Measurements from ENCODE around the gene PTPRE. TPM values are rescaled to one million over a fixed set of nuclear protein-coding genes. Genes with fewer than 3 reads are reported as not detected.
A peak's percentile ranks its signal among the peaks of the same experiment; 100 is the strongest.

PTPRE gene
- total RNA-seq, 1 donor from 2014 or later: 13.8 TPM

DNA sequence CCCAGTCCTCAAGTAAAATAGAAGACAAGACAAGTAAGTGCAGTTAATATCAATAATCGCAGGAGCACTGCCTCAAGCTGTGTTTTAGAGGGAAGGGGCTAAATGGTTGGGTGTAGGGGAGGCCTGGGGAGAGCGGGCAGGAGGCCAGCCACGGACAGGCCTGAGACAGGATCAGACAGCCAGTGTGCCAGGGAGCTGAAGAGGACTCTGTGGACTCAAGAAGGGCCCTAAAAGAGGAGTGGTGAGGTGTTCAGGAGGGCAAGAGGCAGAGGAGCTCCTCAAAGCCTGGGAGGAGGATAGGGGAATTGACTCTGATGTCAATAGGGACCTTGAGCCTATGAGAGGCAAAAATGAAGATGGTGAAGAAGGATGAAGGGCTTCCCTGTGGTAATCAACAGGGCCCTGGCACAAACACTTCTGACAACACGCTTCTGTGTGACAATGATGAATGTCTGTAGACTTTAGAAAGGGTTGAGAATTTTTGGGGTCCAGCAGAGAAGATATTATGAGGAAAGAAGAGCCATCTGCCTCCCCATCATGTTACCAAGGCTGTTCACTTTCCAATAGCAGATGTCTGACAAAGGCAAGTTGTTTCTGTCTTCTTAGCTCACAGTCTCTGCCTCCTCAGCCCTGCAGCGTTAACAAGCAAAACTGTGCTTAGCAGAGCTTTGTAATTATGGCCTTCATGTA lies 2.4 kb upstream of the PTPRE start:
- TF ChIP-seq, protein P1, sequence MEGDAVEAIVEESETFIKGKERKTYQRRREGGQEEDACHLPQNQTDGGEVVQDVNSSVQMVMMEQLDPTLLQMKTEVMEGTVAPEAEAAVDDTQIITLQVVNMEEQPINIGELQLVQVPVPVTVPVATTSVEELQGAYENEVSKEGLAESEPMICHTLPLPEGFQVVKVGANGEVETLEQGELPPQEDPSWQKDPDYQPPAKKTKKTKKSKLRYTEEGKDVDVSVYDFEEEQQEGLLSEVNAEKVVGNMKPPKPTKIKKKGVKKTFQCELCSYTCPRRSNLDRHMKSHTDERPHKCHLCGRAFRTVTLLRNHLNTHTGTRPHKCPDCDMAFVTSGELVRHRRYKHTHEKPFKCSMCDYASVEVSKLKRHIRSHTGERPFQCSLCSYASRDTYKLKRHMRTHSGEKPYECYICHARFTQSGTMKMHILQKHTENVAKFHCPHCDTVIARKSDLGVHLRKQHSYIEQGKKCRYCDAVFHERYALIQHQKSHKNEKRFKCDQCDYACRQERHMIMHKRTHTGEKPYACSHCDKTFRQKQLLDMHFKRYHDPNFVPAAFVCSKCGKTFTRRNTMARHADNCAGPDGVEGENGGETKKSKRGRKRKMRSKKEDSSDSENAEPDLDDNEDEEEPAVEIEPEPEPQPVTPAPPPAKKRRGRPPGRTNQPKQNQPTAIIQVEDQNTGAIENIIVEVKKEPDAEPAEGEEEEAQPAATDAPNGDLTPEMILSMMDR (IDR thresholded peaks at IDR 0.05; ENCODE audit: borderline replicate concordance): no peak
- no peaks in the 10 kb centered on the region for H3K9me3 ChIP-seq (replicated peaks)
- no peaks in the 10 kb centered on the region for H3K36me3 ChIP-seq
- DNase-seq: no peak
- intact Hi-C loops (cut with micrococcal nuclease): loop anchor here (10.0 kb wide), 1 partner anchor 160 kb away; no protein-coding TSS in a partner anchor
- H3K4me1 ChIP-seq: peaks cover 29% of the 10 kb centered on the region
- no peak overlapping the region for H3K27ac ChIP-seq (replicated peaks)
- H3K4me3 ChIP-seq: no peak overlapping the region
- no peaks in the 10 kb centered on the region for H3K27me3 ChIP-seq (ENCODE audit: low read depth)

DNA sequence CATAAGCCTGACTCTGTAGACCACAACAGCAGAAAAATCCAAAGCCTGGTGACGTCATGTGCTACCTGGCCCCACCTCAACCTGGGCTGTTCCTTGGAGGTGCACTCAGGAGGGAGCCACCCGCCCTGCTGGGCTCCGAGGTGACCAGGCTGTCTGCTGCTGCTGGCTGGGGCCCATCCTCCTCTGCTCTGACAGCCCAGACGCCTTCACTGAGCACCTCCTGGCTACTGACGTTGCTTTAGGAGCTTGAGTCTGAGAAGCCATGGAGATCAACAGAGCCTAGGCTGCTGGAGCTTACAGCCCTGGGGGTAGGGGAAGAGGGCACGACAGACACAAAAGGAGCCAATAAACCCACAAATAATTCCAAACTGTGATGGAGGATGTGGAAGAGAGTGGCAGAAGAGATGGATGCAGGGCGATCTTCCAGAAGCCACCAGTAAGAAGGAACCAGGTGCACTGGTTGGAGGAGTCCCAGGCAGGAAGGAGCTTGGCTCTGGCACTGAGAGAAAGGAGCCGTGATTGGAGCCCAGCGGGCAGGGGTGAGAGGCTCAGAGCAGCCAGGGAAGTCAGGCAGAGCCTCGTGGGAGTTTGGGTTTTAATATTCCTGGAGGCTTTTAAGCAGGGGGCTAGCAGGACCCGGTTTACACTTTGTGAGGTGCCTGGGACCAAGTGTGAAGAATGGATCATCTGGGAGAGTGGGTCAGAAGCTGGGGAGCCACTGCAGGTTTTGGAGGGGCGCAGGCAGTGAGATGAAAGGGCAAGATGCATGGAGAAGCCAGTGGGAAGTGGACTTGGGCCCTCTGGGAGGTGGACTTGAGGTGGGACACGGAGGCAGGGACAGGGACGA lies 1.7 kb upstream of the PTPRE start:
- Histone ChIP-seq H3K36me3 (no peaks in the 10 kb centered on the region), H3K4me3 (no peak overlapping the region), H3K4me1 (peaks cover 37% of the 10 kb centered on the region), H3K27ac (replicated peaks) (no peak overlapping the region), H3K27me3 (ENCODE audit: low read depth) (no peaks in the 10 kb centered on the region), H3K9me3 (replicated peaks) (no peaks in the 10 kb centered on the region)
- DNase-seq: no peak
- TF ChIP-seq, protein P1 (IDR thresholded peaks at IDR 0.05; ENCODE audit: borderline replicate concordance): no peak
- intact Hi-C loops (cut with micrococcal nuclease): loop anchor here (10.0 kb wide), 1 partner anchor 160 kb away; no protein-coding TSS in a partner anchor

DNA sequence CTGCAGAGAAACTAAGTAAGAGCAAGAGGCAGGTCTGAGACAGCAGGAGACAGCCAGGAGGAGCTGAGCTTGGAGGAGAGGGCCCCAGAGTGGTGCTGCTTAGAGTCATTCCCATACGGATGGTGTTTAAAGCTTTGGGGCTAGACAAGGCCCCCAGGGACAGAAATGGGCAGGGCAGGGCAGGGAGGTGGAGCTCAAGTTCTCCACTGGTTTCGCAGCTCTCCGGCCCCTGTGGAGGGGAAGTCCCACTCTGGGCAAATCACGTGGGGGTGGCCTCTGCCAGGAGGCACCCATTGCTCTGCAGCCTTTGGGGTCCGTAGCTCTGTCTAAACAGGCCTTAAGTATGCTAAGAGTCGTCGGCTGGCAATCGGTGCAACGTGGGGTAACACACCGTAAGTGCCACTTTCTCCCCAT lies 1.0 kb upstream of the PTPRE start:
- intact Hi-C loops (cut with micrococcal nuclease): loop anchor here (2.0 to 10.0 kb wide), 2 partner anchors 105 to 159 kb away; no protein-coding TSS in a partner anchor
- no peak overlapping the region for H3K27ac ChIP-seq (replicated peaks)
- H3K27me3 ChIP-seq (ENCODE audit: low read depth): no peaks in the 10 kb centered on the region
- no peak overlapping the region for H3K4me3 ChIP-seq
- TF ChIP-seq, protein P1 (IDR thresholded peaks at IDR 0.05; ENCODE audit: borderline replicate concordance): no peak
- no peak for DNase-seq
- H3K36me3 ChIP-seq: no peaks in the 10 kb centered on the region
- H3K9me3 ChIP-seq (replicated peaks): no peaks in the 10 kb centered on the region
- peaks cover 43% of the 10 kb centered on the region for H3K4me1 ChIP-seq

DNA sequence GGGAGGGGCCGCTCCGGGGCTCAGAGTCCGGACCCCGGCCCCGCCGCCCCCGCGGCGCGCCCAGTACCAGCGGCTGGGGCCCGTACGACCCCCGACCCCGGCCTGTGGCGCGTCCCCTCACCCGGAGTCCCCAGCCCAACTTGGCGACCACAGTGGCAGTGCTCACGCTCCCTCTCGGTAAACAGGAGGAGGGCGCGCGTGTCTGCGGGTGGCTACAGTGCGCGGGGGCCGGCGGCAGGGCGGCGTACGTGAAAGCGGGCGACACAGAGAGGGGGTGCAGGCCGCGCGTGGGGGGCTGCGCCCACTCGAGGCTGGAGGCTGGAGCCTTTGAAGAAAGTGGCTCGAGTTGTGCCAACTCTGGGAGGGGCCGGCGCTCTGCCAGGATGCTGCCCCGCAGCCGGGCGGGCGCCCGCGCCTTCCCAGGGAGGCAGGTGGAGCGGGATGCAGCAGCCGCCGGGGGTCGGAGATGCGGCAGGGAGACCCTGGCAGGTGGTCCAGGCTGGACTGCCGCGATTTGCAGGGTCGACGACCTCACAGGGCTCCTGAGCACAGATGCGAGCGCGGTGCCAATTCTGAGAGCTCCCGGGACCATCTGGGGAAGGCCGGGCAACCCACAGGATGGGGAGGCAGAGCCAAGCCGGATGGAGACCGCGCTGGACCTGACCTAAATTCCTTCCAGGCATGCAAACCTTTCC lies 655 bp downstream of the PTPRE start:
- H3K27ac ChIP-seq (replicated peaks): peak overlapping the region; percentile 96
- peaks cover 60% of the 10 kb centered on the region for H3K4me1 ChIP-seq
- TF ChIP-seq, protein P1 (IDR thresholded peaks at IDR 0.05; ENCODE audit: borderline replicate concordance): no peak
- no peaks in the 10 kb centered on the region for H3K36me3 ChIP-seq
- H3K27me3 ChIP-seq (ENCODE audit: low read depth): no peaks in the 10 kb centered on the region
- intact Hi-C loops (cut with micrococcal nuclease): loop anchor here (2.0 to 10.0 kb wide), 2 partner anchors 103 to 157 kb away; no protein-coding TSS in a partner anchor
- H3K4me3 ChIP-seq: peak overlapping the region; percentile 90
- peak; percentile 55 for DNase-seq
- no peaks in the 10 kb centered on the region for H3K9me3 ChIP-seq (replicated peaks)
